ENCODE data around the gene IMMT. TPM values are rescaled to one million over a fixed set of nuclear protein-coding genes. Genes with fewer than 3 reads are reported as not detected.

IMMT gene
- total and polyA plus RNA-seq, 2 of the 8 experiments (the other 6 are each of a cell fraction or from before 2014, with no cell fraction given): 37.7 to 103 TPM

DNA sequence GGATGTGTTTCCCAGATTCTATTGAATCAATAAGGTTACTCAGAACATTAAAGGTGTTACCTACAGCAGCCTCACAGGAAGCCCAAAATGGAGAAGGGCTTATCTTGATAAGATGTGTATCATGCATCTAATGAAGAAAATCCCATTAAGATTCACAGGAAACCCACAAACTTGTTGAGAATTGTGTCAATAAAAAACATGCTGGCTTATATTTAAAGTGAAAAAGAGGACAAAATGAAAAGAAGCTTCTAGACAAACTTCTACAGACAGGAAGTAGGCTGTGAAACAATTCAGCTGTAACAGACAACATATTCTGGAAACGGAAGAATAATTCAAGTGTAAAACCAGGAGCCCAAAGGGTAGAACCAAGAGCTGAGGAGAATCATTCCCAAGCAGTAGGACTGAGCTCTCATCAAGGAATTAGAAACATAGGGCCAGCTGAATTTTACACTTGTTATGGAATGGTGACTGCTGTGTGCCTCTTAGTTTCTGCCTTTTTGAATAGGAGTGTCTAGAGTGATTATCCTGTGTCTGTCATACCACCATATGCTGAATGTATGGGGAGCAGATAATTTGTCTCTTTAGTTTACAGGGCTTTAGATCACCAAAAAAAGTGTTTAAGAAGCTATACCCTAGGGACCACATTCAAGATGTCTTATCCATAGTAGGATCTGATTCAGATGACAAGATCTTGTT is 9.6 kb downstream of the IMMT start:
- Histone ChIP-seq H3K4me1 (replicated peaks in 1 of 4; ENCODE audit: control insufficient read depth in 3 of 4, insufficient read depth in 4 of 4, low read length in 3 of 4) (no peaks in the 10 kb centered on the region), H3K79me1 (ENCODE audit: low read depth, low read length) (peaks cover 6% of the 10 kb centered on the region), H3K18ac (ENCODE audit: extremely low read depth, low read length) (no peak overlapping the region), H3K27ac (ENCODE audit: low read depth, low read length) (no peak overlapping the region), H3K23me2 (ENCODE audit: low read depth, low read length) (no peaks in the 10 kb centered on the region), H3K56ac (replicated peaks; ENCODE audit: insufficient read length, low read depth, low read length) (no peak overlapping the region), H2BK5ac (ENCODE audit: low read depth, low read length) (no peak overlapping the region), H3K36me3 (ENCODE audit: control insufficient read depth in 2 of 4, insufficient read depth in 4 of 4, low read length in 3 of 4) (peaks cover 0 to 8% (median 5%) of the 10 kb centered on the region in 4 experiments; a peak in 2 of 8 replicates), H4K8ac (ENCODE audit: extremely low read depth, insufficient read depth, low read length) (no peak overlapping the region), H2BK15ac (ENCODE audit: low read length) (no peak overlapping the region), H2AK5ac (ENCODE audit: low read depth, low read length) (no peak overlapping the region), H3K4ac (replicated peaks; ENCODE audit: insufficient read length, low read depth, low read length) (no peak overlapping the region), H3K4me2 (ENCODE audit: insufficient read depth in 1 of 2, low read depth in 2 of 2, low read length in 2 of 2) (no peak overlapping the region), H4K20me1 (replicated peaks in 1 of 2; ENCODE audit: control insufficient read depth in 1 of 2, insufficient read depth in 2 of 2, low read length in 2 of 2) (peaks cover 6 to 14% of the 10 kb centered on the region in 2 experiments), H2BK20ac (ENCODE audit: low read length) (no peak overlapping the region), H3K27me3 (replicated peaks in 1 of 4; ENCODE audit: control insufficient read depth in 3 of 4, extremely low read depth in 1 of 4, insufficient read depth in 3 of 4, low read length in 3 of 4) (no peaks in the 10 kb centered on the region), H3K9ac (replicated peaks in 1 of 4; ENCODE audit: extremely low read depth in 1 of 4, low read depth in 3 of 4, low read length in 3 of 4) (no peak overlapping the region; a peak in 1 of 7 replicates), H4K91ac (replicated peaks; ENCODE audit: insufficient read length, low read length) (no peak overlapping the region), H3K4me3 (ENCODE audit: extremely low read depth in 1 of 4, insufficient read depth in 2 of 4, low read depth in 3 of 4, low read length in 4 of 4) (no peak overlapping the region), H3K23ac (ENCODE audit: insufficient read length) (no peak overlapping the region), H3K79me2 (ENCODE audit: control insufficient read depth in 1 of 2, insufficient read depth in 2 of 2, low read length in 2 of 2) (peaks cover 13 to 96% of the 10 kb centered on the region in 2 experiments), H3K14ac (ENCODE audit: insufficient read length) (no peak overlapping the region), H2BK12ac (ENCODE audit: low read depth, low read length) (no peak overlapping the region), H4K5ac (ENCODE audit: insufficient read length, low read depth, low read length) (no peak overlapping the region), H3K9me3 (ENCODE audit: insufficient read depth in 2 of 2, low read depth in 1 of 2, low read length in 1 of 2) (no peaks in the 10 kb centered on the region), H2AFZ (ENCODE audit: low read length) (no peak overlapping the region), H2BK120ac (replicated peaks; ENCODE audit: low read depth, low read length) (no peak overlapping the region)
- DNase-seq (ENCODE audit: low read depth in 1 of 2, low spot score in 2 of 2) (no peak), FAIRE-seq (no peak)
- 84% methylated on average over 1 of the region's 1 CpG; no CpG with 5 or more reads in 1 of the 2 experiments for WGBS, 2 experiments (ENCODE audit: extremely low coverage in 1 of 2, insufficient coverage in 1 of 2, insufficient read length in 1 of 2, insufficient replicate concordance in 2 of 2, low coverage in 1 of 2, low lambda C conversion rate in 2 of 2, missing lambda C conversion rate in 1 of 2)
- ChIA-PET POLR2A (ENCODE audit: partially characterized antibody) (interaction anchor here (1.2 to 4.6 kb wide), 3 partner anchors 9 to 15 kb away, joined by 3 to 22 read pairs (median 6); partner anchors contain the start of gene IMMT), CTCF (ENCODE audit: partially characterized antibody) (interaction anchor here (1.6 to 1.7 kb wide), 2 partner anchors 180 to 187 kb away, joined by 3 to 5 read pairs; no protein-coding TSS in a partner anchor)
- TF ChIP-seq FOSL1 (IDR thresholded peaks at IDR 0.05; ENCODE audit: insufficient read depth, low read depth, low read length) (no peak), SAP30 (IDR thresholded peaks at IDR 0.05; ENCODE audit: insufficient read depth, insufficient replicate concordance, low read length) (no peak), KDM1A (IDR thresholded peaks at IDR 0.05; ENCODE audit: borderline replicate concordance, low read length) (no peak), EZH2 (IDR thresholded peaks at IDR 0.05; ENCODE audit: low read depth, low read length, severe bottlenecking) (no peak)
- TF ChIP-seq, protein P1, sequence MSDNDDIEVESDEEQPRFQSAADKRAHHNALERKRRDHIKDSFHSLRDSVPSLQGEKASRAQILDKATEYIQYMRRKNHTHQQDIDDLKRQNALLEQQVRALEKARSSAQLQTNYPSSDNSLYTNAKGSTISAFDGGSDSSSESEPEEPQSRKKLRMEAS (IDR thresholded peaks at IDR 0.05): no peak

Measured in H1 (cell line).